Keratinocyte (primary cell): ENCODE measurements around the gene NHSL2.

ENCODE experiments used
- CTCF ChIP-seq, 3 experiments: IDR thresholded peaks in 1 of 3; conservative IDR thresholded peaks in 1 of 3; optimal IDR thresholded peaks in 1 of 3; 2 replicates in 2 of 3; 3 replicates in 1 of 3; pipeline versions ENCODE3 to v1.5.1; 2011; ENCODE audit warnings: low read length in 3 of 3, mild to moderate bottlenecking in 3 of 3, moderate library complexity in 2 of 3, control low read depth in 1 of 3, inconsistent platforms in 1 of 3; ENCODE audit not compliant: insufficient read depth in 2 of 3; ENCODE audit errors: extremely low read depth in 1 of 3
- EZH2 ChIP-seq: IDR thresholded peaks from one replicate; pipeline ENCODE4 v1.6.1; 2012; ENCODE audit warnings: inconsistent platforms, mild to moderate bottlenecking, low read length, moderate library complexity

GRCh38 chrX:71938371-71938770, 27.7 kb downstream of the NHSL2 start:
- no peak for TF ChIP-seq CTCF (optimal IDR thresholded peaks at IDR 0.05 in 1 of 3, IDR thresholded peaks at IDR 0.05 in 1 of 3, conservative IDR thresholded peaks at IDR 0.05 in 1 of 3; ENCODE audit: extremely low read depth in 1 of 3, insufficient read depth in 2 of 3, low read length in 3 of 3)
- TF ChIP-seq EZH2, result no peak
